ENCODE measurements around the gene PCBD1. TPM values are rescaled to one million over a fixed set of nuclear protein-coding genes. Genes with fewer than 3 reads are reported as not detected.

PCBD1 gene
- polyA plus RNA-seq, 4 donors, result 67.3 to 178 (median 112) TPM

DNA sequence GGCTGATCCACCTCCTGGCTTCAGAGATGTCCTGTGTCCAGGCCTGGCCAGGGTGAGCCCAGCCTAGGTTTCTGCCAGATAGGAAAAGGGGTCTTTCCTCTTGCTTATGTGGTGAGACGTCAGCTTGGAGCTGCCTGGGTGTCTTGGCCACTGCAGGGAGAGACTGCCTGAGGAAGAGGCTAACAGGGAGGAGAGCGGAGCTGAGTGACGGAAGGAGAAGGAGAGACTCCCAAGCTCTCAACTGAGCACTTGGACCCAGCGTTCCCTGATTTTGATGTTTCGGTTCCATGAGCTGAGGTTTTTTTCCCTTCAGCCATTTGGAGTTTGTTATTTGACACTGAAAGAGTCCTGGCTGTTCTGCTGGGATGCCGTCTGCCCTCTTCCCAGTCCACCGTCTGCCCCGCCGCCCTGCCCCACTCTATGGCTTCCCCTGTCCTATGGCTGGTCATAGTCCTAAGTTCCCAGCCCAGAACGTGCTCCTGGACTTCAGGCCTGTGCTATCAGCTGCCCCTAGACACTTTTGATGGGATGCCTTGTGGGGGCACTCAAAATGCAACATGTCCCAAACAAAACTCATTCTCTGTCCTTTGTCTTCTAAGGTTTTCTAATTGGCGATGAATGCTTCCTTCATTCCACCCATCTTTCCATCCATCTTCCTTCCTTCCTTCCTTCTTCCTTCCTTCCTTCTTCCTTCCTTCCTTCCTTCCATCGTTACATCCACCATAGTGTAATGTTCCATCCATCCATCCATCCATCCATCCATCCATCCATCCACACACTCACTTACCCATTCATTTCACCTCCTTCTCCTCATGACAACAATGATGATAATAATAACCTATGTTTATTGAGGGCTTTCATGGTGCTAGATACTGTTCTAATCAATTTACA is 20.3 kb upstream of the PCBD1 start:
- H3K9me3 ChIP-seq (ENCODE audit: control insufficient read depth in 2 of 2, insufficient read depth in 1 of 2, low read depth in 1 of 2, low read length in 1 of 2), result no peaks in the 10 kb centered on the region
- H3K36me3 ChIP-seq (ENCODE audit: control insufficient read depth in 3 of 3, insufficient read depth in 2 of 3, low read depth in 1 of 3, low read length in 3 of 3), result no peaks in the 10 kb centered on the region
- H3K27me3 ChIP-seq (ENCODE audit: control insufficient read depth in 3 of 3, insufficient read depth in 3 of 3, low read length in 3 of 3), result no peaks in the 10 kb centered on the region
- no peak for FAIRE-seq
- no peak overlapping the region for H3K4me3 ChIP-seq (ENCODE audit: low read depth in 1 of 3, low read length in 3 of 3)
- WGBS, 3 donors, result 69 to 82% (median 78%) methylated on average over 12 of the region's 12 CpGs
- peaks cover 0 to 10% (median 0%) of the 10 kb centered on the region in 3 donors for H3K4me1 ChIP-seq (ENCODE audit: control insufficient read depth in 3 of 3, insufficient read depth in 2 of 3, low read depth in 1 of 3, low read length in 2 of 3)
- no peak overlapping the region for H3K27ac ChIP-seq (ENCODE audit: low read depth in 1 of 3, low read length in 2 of 3)
- DNase-seq, result no peak

DNA sequence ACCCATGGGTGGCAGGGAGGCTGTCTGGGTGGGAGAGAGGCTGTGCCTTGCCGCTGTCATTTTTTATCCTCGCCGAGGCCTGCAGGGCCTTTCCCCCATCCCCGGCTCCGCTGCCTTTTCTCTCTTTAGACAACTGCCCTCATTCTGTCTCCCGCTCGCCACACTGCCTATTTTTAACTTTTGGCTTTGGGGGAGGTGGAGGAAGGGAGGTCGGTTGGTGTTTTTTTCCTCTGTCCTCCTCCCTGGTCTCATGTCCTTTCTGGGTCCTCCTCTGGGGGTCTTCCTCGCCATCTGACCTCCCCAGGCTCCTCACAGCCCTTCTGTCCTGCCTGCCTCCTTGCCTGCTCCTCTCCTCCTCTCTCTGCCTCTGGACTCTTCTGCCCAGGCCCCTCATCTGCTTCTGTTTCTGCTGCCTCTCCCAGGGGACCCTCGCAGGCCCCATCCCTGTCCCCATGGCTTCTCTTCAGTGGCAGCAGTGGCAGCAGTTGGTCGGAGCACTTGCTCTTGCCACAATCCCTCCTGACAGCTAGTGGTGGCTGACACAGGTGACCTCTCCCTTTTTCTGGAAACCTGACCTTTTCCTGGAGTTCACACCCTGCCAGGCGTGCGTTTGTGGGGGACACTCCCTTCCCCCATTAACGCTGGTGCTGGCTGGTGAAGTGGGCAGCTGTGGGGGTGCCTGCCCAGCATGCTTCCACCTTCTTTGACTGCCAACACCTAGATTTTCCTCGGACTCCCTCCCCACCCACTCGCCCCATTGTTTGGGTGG is 19.5 kb upstream of the PCBD1 start:
- 66 to 70% (median 69%) methylated on average over 16 of the region's 16 CpGs for WGBS, 3 donors
- no peak for FAIRE-seq

DNA sequence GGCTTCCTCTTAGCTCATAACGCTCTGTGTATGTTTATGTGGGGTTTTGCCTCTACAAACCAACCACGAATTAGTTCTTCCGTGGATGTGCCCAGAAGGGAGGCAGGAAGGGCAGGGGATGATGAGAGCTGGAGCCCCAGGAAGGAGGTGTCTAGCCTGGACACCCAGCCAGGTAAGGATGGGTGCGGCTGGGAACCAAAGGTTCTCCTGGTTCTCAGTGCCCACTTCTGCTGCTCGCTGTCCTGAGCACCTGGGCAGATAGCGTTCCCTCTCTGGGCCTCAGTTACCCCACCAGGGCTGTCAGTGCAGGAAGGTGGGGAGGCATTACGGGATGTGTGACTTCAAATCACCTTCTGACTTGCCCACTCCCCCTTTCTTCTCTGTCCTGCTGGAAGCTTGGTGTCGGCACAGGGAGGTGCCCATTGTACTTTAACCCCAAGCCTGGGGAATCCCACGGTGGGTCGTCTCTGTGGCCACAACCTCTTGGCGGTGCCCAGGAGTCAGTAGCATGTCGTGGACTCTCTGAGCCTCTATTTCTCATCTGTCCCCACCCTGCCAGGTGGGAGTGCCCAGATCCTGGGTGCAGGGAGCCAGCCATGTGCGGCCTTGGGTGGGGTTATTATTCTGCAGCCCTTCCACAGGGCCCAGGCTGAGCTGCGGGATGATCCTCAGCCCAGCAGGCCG is 18.7 kb upstream of the PCBD1 start:
- WGBS, 3 donors, result 21 to 67% (median 49%) methylated on average over 15 of the region's 15 CpGs
- Histone ChIP-seq H3K27me3 (ENCODE audit: control insufficient read depth in 3 of 3, insufficient read depth in 3 of 3, low read length in 3 of 3) (no peaks in the 10 kb centered on the region), H3K36me3 (ENCODE audit: control insufficient read depth in 3 of 3, insufficient read depth in 2 of 3, low read depth in 1 of 3, low read length in 3 of 3) (no peaks in the 10 kb centered on the region), H3K27ac (ENCODE audit: low read depth in 1 of 3, low read length in 2 of 3) (no peak overlapping the region), H3K4me1 (ENCODE audit: control insufficient read depth in 3 of 3, insufficient read depth in 2 of 3, low read depth in 1 of 3, low read length in 2 of 3) (peaks cover 0 to 10% (median 0%) of the 10 kb centered on the region in 3 donors), H3K4me3 (ENCODE audit: low read depth in 1 of 3, low read length in 3 of 3) (no peak overlapping the region), H3K9me3 (ENCODE audit: control insufficient read depth in 2 of 2, insufficient read depth in 1 of 2, low read depth in 1 of 2, low read length in 1 of 2) (no peaks in the 10 kb centered on the region)
- FAIRE-seq (no peak), DNase-seq (peak; percentile 38 to 44)

More for the DNA sequence above, 19.5 kb upstream of the PCBD1 start:
- Histone ChIP-seq H3K27ac (ENCODE audit: low read depth in 1 of 3, low read length in 2 of 3) (no peak overlapping the region), H3K4me3 (ENCODE audit: low read depth in 1 of 3, low read length in 3 of 3) (no peak overlapping the region), H3K27me3 (ENCODE audit: control insufficient read depth in 3 of 3, insufficient read depth in 3 of 3, low read length in 3 of 3) (no peaks in the 10 kb centered on the region), H3K9me3 (ENCODE audit: control insufficient read depth in 2 of 2, insufficient read depth in 1 of 2, low read depth in 1 of 2, low read length in 1 of 2) (no peaks in the 10 kb centered on the region), H3K4me1 (ENCODE audit: control insufficient read depth in 3 of 3, insufficient read depth in 2 of 3, low read depth in 1 of 3, low read length in 2 of 3) (peaks cover 0 to 10% (median 0%) of the 10 kb centered on the region in 3 donors), H3K36me3 (ENCODE audit: control insufficient read depth in 3 of 3, insufficient read depth in 2 of 3, low read depth in 1 of 3, low read length in 3 of 3) (no peaks in the 10 kb centered on the region)
- no peak for DNase-seq

DNA sequence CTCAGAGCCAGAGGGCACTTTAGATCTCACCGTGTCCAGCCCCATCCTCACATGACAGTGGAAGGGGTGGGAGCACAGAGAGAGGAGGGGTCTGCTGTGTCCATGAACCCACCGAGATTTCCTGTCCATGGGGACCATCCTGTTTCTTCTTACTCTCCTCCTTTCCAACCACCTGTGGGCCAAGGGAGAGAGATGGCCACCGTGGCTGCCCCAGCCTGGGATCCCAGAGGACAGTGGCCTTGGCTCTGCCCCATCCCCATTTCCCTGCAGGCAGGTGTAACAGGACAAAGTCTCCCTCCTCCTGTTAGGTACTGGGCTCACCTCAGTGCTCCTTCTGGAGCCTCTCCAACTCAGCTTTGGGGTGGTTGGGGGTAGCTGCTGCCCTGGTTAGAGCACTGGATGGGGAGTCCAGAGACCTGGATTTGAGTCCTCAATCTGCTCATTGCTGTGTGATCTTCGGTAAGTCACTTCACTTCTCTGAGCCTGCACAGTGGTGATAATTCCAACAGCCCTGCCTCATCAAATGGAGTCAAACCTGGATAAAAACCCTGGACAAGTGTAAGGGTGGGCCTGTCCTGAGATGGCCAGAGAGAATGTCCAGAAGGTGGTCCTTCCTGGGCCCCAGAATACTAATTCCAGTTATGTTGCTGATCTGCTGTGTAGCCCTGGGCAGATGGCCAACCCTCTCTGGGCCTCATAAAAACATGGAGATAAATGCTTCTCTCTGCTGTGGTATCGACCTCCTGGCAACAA is 17.8 kb upstream of the PCBD1 start:
- no peaks in the 10 kb centered on the region for H3K27me3 ChIP-seq (ENCODE audit: control insufficient read depth in 3 of 3, insufficient read depth in 3 of 3, low read length in 3 of 3)
- H3K36me3 ChIP-seq (ENCODE audit: control insufficient read depth in 3 of 3, insufficient read depth in 2 of 3, low read depth in 1 of 3, low read length in 3 of 3), result no peaks in the 10 kb centered on the region
- FAIRE-seq (no peak), DNase-seq (no peak)
- H3K4me3 ChIP-seq (ENCODE audit: low read depth in 1 of 3, low read length in 3 of 3), result no peak overlapping the region
- H3K27ac ChIP-seq (ENCODE audit: low read depth in 1 of 3, low read length in 2 of 3), result no peak overlapping the region
- H3K9me3 ChIP-seq (ENCODE audit: control insufficient read depth in 2 of 2, insufficient read depth in 1 of 2, low read depth in 1 of 2, low read length in 1 of 2), result no peaks in the 10 kb centered on the region
- WGBS, 3 donors, result 51 to 73% (median 65%) methylated on average over 5 of the region's 5 CpGs
- H3K4me1 ChIP-seq (ENCODE audit: control insufficient read depth in 3 of 3, insufficient read depth in 2 of 3, low read depth in 1 of 3, low read length in 2 of 3), result peaks cover 0 to 10% (median 0%) of the 10 kb centered on the region in 3 donors

DNA sequence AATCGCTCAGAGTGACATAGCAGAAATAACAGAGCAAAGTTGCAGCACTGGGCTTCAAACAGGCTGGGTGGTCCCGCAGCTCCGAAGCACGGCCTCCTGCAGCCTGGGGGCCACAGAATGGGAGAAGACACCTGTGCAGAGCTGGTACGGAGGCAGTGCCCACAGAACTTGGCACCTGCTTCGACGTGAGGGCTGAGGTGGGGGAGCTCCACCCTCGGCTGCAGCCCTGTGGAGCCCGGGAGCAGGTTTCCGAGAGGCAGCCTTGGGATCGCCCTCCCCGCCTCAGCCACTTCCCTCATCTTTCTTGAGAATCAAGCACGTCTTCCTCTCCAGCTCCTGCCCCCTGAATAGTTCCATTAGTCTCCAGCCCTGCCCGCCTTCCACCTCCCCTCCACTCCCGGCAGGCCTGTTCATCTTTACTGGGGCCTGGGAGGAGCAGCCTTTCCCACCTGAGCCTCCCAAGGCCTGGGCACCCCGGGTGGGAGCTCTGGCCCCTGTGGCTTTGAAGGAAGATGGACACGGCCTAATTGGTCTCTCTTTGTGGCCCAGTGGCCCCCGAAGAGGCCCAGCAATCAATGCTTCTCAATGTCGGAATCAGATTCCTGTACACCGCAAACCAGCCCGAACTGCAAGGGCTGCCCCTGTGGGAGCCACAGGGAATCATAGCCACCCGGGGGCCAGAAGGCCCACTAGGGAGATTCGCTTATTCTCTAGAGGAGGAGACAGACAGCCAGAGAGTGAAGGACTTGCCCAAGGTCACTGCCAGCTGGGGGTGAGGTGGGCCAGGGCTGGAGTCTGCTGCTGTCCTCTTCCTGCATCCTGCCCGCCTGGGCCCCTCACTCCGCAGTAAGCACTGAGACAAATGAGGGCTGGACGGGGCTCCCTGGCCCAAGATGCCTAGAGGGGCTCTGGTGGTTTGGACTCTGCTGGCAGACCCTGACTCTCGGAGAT is 17.0 kb upstream of the PCBD1 start:
- Histone ChIP-seq H3K4me1 (ENCODE audit: control insufficient read depth in 3 of 3, insufficient read depth in 2 of 3, low read depth in 1 of 3, low read length in 2 of 3) (peaks cover 0 to 10% (median 0%) of the 10 kb centered on the region in 3 donors), H3K4me3 (ENCODE audit: low read depth in 1 of 3, low read length in 3 of 3) (no peak overlapping the region), H3K27me3 (ENCODE audit: control insufficient read depth in 3 of 3, insufficient read depth in 3 of 3, low read length in 3 of 3) (no peaks in the 10 kb centered on the region), H3K9me3 (ENCODE audit: control insufficient read depth in 2 of 2, insufficient read depth in 1 of 2, low read depth in 1 of 2, low read length in 1 of 2) (no peaks in the 10 kb centered on the region), H3K27ac (ENCODE audit: low read depth in 1 of 3, low read length in 2 of 3) (no peak overlapping the region), H3K36me3 (ENCODE audit: control insufficient read depth in 3 of 3, insufficient read depth in 2 of 3, low read depth in 1 of 3, low read length in 3 of 3) (no peaks in the 10 kb centered on the region)
- no peak for FAIRE-seq
- no peak for DNase-seq
- WGBS, 3 donors, result 76 to 83% (median 79%) methylated on average over 27 of the region's 27 CpGs

DNA sequence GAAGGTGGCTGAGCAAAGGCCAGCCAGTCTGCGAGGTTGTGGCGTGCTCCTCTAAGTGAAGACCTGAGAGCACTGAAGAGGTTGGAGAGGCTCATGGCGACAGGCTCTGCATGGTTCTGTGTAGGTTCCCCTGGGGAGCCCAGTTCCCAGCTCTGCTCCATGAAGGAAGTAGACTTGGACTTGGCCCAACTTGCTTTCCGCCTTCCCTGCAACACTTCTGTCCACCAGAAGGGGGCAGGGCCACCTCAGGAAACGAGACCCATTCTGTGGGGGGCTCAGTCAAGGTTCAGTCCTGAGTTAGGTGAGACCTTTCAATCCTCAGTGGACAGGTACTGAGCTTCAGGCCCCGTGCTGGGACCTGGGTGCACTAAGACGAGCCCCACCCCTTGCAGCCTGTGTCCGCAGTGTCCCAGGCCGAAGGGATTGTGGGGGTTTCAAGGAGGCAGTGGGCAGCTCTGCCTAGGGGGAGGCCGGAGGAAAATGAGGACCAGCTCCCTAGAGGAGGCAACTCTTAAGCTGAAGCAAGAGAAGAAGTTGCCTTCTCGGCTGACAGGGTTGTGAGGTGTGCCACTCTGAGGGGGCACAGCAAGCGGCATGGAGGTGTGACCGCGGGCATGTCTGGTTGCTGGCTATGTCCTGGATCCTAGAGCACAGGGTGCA is 15.0 kb upstream of the PCBD1 start:
- H3K9me3 ChIP-seq (ENCODE audit: control insufficient read depth in 2 of 2, insufficient read depth in 1 of 2, low read depth in 1 of 2, low read length in 1 of 2), result no peaks in the 10 kb centered on the region
- no peaks in the 10 kb centered on the region for H3K36me3 ChIP-seq (ENCODE audit: control insufficient read depth in 3 of 3, insufficient read depth in 2 of 3, low read depth in 1 of 3, low read length in 3 of 3)
- peaks cover 0 to 14% (median 0%) of the 10 kb centered on the region in 3 donors for H3K4me1 ChIP-seq (ENCODE audit: control insufficient read depth in 3 of 3, insufficient read depth in 2 of 3, low read depth in 1 of 3, low read length in 2 of 3)
- no peak overlapping the region for H3K27ac ChIP-seq (ENCODE audit: low read depth in 1 of 3, low read length in 2 of 3)
- no peak for FAIRE-seq
- no peaks in the 10 kb centered on the region for H3K27me3 ChIP-seq (ENCODE audit: control insufficient read depth in 3 of 3, insufficient read depth in 3 of 3, low read length in 3 of 3)
- H3K4me3 ChIP-seq (ENCODE audit: low read depth in 1 of 3, low read length in 3 of 3), result no peak overlapping the region
- WGBS, 3 donors, result 50 to 59% (median 52%) methylated on average over 14 of the region's 14 CpGs
- peak; percentile 45 to 73 for DNase-seq

DNA sequence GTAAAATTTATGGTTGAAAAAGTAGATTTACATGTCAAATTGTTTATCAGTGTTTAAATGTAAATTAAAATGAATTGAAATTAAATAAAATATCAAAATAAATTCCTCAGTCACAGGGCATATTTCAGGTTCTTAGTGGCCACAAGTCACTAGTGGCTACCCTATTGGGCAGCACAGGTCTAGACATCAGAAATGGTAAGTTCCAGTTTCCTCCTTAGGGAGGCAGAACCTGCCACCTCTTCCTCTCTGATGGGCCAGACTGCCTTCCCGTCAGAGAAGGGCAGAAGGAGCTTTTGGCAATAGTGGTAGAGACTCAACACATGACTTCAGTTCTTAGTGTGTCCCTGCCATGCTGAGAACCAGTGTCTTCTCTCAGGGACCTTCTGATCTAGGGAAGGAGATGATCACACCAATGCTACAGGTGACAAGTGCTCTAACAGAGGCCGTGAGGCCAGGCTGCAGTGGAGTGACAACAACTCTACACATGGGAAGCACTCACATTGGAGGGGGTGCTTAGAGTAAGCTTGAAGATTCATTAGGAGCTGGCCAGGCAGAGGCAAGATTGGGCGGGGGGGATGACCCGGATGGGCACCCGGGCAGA is 14.4 kb upstream of the PCBD1 start:
- DNase-seq, result no peak
- Histone ChIP-seq H3K27me3 (ENCODE audit: control insufficient read depth in 3 of 3, insufficient read depth in 3 of 3, low read length in 3 of 3) (no peaks in the 10 kb centered on the region), H3K4me3 (ENCODE audit: low read depth in 1 of 3, low read length in 3 of 3) (no peak overlapping the region), H3K4me1 (ENCODE audit: control insufficient read depth in 3 of 3, insufficient read depth in 2 of 3, low read depth in 1 of 3, low read length in 2 of 3) (peaks cover 0 to 14% (median 0%) of the 10 kb centered on the region in 3 donors), H3K9me3 (ENCODE audit: control insufficient read depth in 2 of 2, insufficient read depth in 1 of 2, low read depth in 1 of 2, low read length in 1 of 2) (no peaks in the 10 kb centered on the region), H3K27ac (ENCODE audit: low read depth in 1 of 3, low read length in 2 of 3) (no peak overlapping the region), H3K36me3 (ENCODE audit: control insufficient read depth in 3 of 3, insufficient read depth in 2 of 3, low read depth in 1 of 3, low read length in 3 of 3) (no peaks in the 10 kb centered on the region)
- WGBS, 3 donors, result 41 to 68% (median 58%) methylated on average over 5 of the region's 5 CpGs
- no peak for FAIRE-seq

Measured in small intestine (tissue), 7 donors.